ENCODE results near the gene COX19.
"Not testable (repeated sequence)": the region's sequence is repeated elsewhere in the genome, so short reads cannot be mapped to it uniquely, and the experiment has no call there.

Gene COX19

DNA sequence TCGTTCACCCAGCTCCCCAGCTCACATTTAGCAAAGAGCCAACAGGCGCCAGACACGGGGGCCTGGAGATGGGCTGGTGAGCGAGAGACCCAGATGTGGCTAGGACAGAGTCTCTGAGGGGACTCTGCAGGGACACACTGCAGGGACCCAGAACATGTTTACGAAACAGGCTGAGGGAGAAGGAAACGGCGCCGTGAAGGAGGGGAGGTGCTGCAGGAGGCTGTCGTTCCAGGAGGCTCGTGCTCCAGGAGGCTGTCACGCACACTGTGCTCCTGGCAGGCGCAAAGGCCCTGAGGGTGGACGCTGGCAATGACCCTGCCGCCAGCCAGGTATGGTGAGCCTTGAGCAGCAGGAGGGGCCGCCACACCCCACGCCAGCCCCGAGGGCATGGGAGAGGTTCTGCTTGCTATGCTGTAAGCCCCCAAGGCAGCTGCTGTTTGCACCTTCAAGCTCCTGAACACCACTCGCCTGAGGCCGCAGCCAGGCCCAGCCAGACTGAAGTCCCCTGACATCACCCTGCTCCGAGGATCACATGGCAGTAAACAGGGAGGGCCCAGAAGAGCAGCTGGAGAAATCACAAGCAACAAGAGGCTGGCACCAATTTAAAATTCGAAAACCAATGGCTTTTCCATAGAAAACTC, 48.2 kb downstream of the COX19 start:
- TF ChIP-seq, protein P1, sequence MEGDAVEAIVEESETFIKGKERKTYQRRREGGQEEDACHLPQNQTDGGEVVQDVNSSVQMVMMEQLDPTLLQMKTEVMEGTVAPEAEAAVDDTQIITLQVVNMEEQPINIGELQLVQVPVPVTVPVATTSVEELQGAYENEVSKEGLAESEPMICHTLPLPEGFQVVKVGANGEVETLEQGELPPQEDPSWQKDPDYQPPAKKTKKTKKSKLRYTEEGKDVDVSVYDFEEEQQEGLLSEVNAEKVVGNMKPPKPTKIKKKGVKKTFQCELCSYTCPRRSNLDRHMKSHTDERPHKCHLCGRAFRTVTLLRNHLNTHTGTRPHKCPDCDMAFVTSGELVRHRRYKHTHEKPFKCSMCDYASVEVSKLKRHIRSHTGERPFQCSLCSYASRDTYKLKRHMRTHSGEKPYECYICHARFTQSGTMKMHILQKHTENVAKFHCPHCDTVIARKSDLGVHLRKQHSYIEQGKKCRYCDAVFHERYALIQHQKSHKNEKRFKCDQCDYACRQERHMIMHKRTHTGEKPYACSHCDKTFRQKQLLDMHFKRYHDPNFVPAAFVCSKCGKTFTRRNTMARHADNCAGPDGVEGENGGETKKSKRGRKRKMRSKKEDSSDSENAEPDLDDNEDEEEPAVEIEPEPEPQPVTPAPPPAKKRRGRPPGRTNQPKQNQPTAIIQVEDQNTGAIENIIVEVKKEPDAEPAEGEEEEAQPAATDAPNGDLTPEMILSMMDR (conservative IDR thresholded peaks at IDR 0.05): no peak
- no peak overlapping the region for H3K27ac ChIP-seq

DNA sequence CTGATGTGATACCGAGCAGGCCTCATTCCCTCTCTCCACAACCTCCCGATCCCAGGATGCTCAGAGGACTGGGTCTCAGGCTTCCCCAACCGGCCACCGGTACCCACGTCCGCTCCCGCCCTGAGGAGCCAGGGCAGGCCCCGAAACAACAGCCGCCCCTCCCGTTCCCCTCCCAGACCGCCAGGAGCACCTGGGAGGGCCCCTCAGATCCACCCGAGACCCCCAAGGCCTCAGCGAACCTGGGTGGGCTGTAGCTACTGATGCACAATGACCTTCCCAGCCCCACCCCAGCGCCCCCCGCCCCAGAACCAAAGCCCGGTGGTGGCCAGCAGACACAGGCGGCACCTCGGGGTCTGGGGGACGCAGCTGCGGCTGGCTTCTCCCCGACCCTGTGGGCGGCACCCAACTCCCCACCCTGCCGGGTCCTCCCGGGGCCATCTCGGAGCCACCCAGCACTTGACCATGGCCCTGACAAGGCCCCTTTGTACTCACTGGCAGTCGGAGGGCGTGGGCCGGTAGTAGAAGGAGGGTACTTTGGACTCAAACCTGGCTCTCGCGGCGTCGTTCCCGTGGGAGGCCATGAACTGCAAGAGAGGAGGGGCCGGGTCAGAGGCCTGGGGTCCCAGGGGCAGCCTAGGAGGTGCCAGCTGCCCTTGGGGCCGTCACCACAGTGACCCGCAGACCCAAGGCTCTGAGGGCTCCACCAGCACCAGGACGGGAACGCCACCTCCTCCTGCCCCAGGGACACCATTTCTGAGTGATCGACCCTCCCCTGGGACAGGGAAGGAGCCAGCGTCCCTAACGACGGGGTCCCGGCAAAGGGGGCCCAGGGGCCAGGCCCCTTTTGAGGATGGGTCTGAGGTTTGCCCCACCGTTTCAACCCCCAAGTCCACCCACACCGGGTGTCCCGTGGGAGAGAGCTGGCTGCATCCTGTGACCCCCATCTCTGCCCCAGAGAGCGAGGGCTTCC, 49.0 kb downstream of the COX19 start:
- TF ChIP-seq, protein P1 (conservative IDR thresholded peaks at IDR 0.05): no peak
- no peak overlapping the region for H3K27ac ChIP-seq

DNA sequence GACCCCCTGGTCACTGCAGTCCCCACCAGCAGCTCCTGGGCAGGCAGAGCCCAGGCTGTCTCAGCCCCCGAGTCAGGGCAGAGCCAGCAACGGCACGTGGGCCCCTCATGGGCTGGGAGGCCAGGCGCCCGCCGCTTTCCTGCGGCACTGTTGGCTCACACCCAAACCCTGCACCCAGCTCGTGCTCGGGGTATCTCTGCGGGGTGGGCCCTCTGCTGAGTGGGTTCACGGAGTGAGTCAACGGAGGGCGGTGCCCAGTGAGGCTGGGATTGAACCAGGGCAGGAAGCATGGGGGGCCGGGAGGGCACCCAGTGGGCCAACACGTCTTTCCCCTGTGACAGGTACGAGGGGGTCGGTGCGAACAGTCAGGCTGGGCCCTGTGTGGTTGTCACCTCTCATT, 49.7 kb downstream of the COX19 start:
- no peak overlapping the region for H3K27ac ChIP-seq
- TF ChIP-seq, protein P1 (conservative IDR thresholded peaks at IDR 0.05): no peak

DNA sequence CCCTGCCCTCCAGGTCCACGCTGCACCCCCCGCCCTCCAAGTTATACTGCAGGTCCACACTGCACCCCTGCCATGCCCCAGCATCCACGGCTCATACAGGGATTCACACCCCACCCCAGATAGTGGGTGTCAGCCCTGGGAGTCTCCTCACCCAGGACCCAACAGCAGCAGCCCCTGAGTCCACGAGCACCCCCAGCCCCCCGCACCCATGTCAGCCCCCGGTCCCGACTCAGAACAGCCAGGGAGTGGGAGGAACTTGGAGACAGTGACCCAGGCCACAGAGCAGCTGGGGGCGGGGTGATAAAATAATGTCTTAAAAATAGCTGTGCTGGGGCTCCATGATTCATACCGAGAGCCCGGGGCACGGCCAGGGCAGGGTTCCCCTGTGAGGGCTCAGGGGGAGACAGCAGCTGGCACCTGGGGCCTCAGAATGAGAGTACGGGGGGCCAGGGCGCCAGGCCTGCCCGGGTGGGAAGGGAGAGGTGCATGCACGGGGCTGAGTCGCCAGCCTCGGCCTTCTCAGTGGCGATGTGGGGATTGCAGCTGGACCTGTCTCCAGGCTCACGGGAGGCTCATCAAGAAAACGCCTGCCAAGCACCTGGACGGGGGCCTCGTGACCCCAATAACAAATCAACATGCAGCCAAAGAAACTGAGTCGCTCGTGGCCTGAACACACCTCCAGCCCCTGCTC, 50.7 kb downstream of the COX19 start:
- TF ChIP-seq, protein P1 (conservative IDR thresholded peaks at IDR 0.05): no peak
- H3K27ac ChIP-seq: no peak overlapping the region

DNA sequence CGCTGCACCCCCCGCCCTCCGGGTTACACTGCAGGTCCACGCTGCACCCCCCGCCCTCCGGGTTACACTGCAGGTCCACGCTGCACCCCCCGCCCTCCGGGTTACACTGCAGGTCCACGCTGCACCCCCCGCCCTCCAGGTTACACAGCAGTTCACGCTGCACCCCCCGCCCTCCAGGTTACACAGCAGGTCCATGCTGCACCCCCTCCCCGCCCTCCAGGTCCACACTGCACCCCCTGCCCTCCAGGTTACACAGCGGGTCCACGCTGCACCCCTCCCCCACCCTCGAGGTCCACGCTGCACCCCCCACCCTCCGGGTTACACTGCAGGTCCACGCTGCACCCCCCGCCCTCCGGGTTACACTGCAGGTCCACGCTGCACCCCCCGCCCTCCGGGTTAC, 51.3 kb downstream of the COX19 start:
- not testable (repeated sequence) for H3K27ac ChIP-seq

DNA sequence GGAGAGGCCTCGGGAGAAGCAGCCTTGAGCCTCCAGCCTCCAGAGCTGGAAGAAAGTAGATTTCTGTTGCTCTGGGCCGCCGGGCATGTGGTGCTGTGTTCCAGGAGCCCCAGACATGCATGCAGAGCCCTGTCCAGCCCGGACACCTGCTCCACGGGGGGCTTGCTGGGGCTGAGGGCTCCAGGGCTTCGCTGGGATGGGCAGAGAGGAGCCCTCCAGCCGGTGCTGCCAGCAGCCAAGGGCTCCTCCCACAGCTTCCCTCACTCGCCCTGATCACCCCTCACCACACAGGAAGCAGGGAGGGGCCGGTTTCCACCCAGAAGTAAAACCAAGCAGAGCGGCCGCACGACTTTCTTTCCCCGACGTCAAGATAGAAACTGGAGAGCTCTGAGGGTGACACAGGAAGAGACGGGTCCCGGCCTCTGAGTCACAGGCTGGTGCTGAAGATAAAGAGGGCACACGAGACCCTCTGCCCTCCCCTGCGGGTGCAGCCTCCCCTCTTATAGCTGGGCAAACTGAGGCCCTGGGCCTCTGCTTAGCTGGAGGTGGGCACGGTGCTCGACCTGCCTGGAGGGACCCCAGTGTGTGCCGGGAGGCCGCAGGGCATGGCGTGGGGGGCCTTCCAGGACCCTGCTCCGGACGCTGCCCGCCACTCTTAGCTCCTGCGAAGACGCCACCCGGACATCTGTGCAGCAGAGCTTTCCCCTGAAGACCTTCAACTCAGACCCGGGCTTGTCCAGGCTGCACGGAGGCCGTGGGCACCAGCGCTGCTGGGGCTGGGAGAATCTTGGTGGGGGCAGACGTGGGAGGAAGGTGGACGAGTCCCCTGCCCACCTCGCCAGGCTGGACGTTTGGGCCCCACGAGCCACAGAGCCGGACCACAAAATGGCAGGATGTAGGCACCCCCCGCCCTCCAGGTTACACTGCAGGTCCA, 52.0 kb downstream of the COX19 start:
- TF ChIP-seq, protein P1 (conservative IDR thresholded peaks at IDR 0.05): no peak
- H3K27ac ChIP-seq: no peak overlapping the region

DNA sequence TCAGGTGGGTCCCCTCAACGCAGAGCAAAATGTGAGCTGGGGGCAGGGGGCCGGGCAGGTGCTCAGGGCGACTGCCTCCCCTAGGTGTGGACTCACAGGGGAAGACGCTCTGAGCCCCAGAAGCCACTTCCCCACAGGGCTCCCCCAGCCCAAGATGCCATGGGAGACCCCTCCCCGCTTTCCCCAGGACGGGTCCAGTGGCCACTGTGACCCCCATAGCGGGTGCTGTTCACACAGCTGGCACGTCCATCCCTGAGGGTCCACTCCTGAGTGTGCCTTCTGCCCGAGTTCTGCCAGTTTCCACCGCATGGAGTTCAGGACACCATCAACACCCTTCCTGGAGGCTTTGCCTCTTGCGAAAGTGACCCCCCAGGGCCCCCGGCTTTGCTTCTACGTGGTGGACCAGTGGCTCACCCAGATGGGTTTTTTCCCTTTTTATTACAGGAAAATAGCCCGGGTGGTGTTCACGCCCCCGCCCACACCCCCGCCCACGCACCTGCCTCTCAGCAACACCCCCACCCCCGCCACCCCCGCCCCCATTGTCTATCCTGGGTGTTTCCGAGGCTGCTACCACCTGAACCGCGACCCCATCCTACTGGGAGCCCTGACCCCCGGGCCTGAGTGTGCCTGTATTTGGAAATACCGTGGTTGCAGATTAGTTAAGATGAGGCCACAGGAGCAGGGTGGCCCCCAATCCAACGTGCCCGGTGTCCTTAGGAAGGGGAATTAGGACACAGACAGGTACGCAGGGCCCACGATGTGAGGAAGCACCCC, 52.8 kb downstream of the COX19 start:
- TF ChIP-seq, protein P1 (conservative IDR thresholded peaks at IDR 0.05): no peak

More for the DNA sequence above, 52.8 kb downstream of the COX19 start:
- no peak overlapping the region for H3K27ac ChIP-seq

Measured in VCaP (cell line).